ENCODE results near the gene TGM2.

DNA sequence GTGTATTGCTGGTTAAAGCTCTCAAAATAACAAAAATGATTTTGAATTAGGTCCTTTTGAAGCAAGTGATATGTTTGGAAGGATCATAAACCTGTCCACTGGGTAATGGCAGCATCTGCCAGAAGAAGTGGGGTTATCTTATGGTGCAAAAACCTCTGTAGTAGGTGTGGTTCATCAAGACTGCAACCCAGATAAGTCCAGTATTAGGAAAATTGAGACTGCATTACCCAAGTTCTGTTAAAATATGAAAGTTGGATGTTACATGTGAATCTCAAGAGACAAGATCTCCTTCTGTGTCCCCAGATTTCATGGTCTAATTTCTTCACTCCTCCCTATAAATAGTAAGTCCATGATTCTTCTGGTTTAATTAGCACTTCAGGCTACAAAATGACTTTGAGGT, 72.2 kb downstream of the TGM2 start:
- TF ChIP-seq POLR2A (IDR thresholded peaks at IDR 0.05) = no peak
- TF ChIP-seq, protein P1, sequence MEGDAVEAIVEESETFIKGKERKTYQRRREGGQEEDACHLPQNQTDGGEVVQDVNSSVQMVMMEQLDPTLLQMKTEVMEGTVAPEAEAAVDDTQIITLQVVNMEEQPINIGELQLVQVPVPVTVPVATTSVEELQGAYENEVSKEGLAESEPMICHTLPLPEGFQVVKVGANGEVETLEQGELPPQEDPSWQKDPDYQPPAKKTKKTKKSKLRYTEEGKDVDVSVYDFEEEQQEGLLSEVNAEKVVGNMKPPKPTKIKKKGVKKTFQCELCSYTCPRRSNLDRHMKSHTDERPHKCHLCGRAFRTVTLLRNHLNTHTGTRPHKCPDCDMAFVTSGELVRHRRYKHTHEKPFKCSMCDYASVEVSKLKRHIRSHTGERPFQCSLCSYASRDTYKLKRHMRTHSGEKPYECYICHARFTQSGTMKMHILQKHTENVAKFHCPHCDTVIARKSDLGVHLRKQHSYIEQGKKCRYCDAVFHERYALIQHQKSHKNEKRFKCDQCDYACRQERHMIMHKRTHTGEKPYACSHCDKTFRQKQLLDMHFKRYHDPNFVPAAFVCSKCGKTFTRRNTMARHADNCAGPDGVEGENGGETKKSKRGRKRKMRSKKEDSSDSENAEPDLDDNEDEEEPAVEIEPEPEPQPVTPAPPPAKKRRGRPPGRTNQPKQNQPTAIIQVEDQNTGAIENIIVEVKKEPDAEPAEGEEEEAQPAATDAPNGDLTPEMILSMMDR (IDR thresholded peaks at IDR 0.05) = no peak
